HK-2 (cell line): ENCODE results near the gene TMEM125.

Source experiments
- DNase-seq: peaks from one replicate; pipeline ENCODE4 v3.0.0-alpha.2; 2018; ENCODE audit not compliant: unreplicated experiment

TMEM125 gene

GRCh38 chr1:43269627-43270375 is at the start of gene TMEM125:
Gene TMEM125 (plus strand): TSS chr1:43269983. CDS start chr1:43272723, 2,740 bp downstream.
- DNase-seq, result no peak

- DNase-seq, result no peak
Observed at GRCh38 chr1:43220905-43221778, 48.6 kb upstream of the TMEM125 start.

GRCh38 chr1:43221797-43222196 is 48.0 kb upstream of the TMEM125 start:
- no peak for DNase-seq

- no peak for DNase-seq
Observed at GRCh38 chr1:43222879-43223278, 46.9 kb upstream of the TMEM125 start.

GRCh38 chr1:43225168-43225567 is 44.6 kb upstream of the TMEM125 start:
- DNase-seq, result no peak

GRCh38 chr1:43227143-43227764 is 42.5 kb upstream of the TMEM125 start:
- peak; percentile 84 for DNase-seq

- DNase-seq, result no peak
Observed at GRCh38 chr1:43229826-43230780, 39.7 kb upstream of the TMEM125 start.

GRCh38 chr1:43232074-43232473 is 37.7 kb upstream of the TMEM125 start:
- DNase-seq, result peak; percentile 41

- DNase-seq, result no peak
Observed at GRCh38 chr1:43232482-43232881, 37.3 kb upstream of the TMEM125 start.

- no peak for DNase-seq
Observed at GRCh38 chr1:43233631-43234030, 36.2 kb upstream of the TMEM125 start.

GRCh38 chr1:43234267-43234666 is 35.5 kb upstream of the TMEM125 start:
- DNase-seq, result no peak

- no peak for DNase-seq
Observed at GRCh38 chr1:43235040-43235439, 34.7 kb upstream of the TMEM125 start.

GRCh38 chr1:43235451-43236121 is 34.2 kb upstream of the TMEM125 start:
- DNase-seq, result no peak

GRCh38 chr1:43237121-43237520 is 32.7 kb upstream of the TMEM125 start:
- DNase-seq, result no peak

- peak; percentile 47 for DNase-seq
Observed at GRCh38 chr1:43238085-43238484, 31.7 kb upstream of the TMEM125 start.

GRCh38 chr1:43238991-43239469 is 30.8 kb upstream of the TMEM125 start:
- DNase-seq, result no peak

- DNase-seq, result no peak
Observed at GRCh38 chr1:43239484-43239883, 30.3 kb upstream of the TMEM125 start.

GRCh38 chr1:43241413-43241836 is 28.4 kb upstream of the TMEM125 start:
- DNase-seq, result peak; percentile 53

- no peak for DNase-seq
Observed at GRCh38 chr1:43243299-43243698, 26.5 kb upstream of the TMEM125 start.

- no peak for DNase-seq
Observed at GRCh38 chr1:43246466-43247213, 23.1 kb upstream of the TMEM125 start.
